Rectal smooth muscle tissue (tissue), 1 donor: Measurements from ENCODE around the gene SMARCB1.

ENCODE experiments used
- H3K27ac ChIP-seq: one replicate; pipeline ENCODE4 v1.7.0; 2013; ENCODE audit warnings: low read depth, low read length, inconsistent platforms
- H3K27me3 ChIP-seq: one replicate; pipeline ENCODE4 v1.7.0; 2013; ENCODE audit warnings: low read length; ENCODE audit not compliant: control insufficient read depth, insufficient read depth
- H3K36me3 ChIP-seq: one replicate; pipeline ENCODE4 v1.7.0; 2013; ENCODE audit warnings: low read length; ENCODE audit not compliant: control insufficient read depth, insufficient read depth
- H3K4me1 ChIP-seq: one replicate; pipeline ENCODE4 v1.7.0; 2013; ENCODE audit warnings: low read length; ENCODE audit not compliant: control insufficient read depth, insufficient read depth
- H3K4me3 ChIP-seq: one replicate; pipeline ENCODE4 v1.7.0; 2013; ENCODE audit warnings: low read length
- H3K9ac ChIP-seq: one replicate; pipeline ENCODE4 v1.7.0; 2013; ENCODE audit warnings: low read length

The SMARCB1 gene

DNA sequence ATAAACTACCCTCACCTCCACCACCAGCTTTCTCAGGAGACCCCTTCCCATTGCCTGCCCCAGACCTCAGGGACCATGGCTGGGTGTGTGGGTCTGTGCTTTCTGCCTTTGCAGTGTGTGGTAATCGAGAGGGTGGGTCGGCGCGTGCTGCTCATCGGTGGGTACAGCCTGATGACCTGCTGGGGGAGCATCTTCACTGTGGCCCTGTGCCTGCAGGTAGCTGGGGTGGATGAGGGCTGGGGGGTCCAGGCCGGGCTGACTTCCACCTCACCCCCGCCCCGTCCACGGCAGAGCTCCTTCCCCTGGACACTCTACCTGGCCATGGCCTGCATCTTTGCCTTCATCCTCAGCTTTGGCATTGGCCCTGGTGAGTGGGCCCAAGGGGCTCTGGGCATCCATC lies 96.9 kb downstream of the SMARCB1 start:
- Histone ChIP-seq H3K27ac (no peak overlapping the region), H3K9ac (no peak overlapping the region), H3K36me3 (no peaks in the 10 kb centered on the region), H3K4me1 (no peaks in the 10 kb centered on the region), H3K4me3 (no peak overlapping the region), H3K27me3 (no peaks in the 10 kb centered on the region)

DNA sequence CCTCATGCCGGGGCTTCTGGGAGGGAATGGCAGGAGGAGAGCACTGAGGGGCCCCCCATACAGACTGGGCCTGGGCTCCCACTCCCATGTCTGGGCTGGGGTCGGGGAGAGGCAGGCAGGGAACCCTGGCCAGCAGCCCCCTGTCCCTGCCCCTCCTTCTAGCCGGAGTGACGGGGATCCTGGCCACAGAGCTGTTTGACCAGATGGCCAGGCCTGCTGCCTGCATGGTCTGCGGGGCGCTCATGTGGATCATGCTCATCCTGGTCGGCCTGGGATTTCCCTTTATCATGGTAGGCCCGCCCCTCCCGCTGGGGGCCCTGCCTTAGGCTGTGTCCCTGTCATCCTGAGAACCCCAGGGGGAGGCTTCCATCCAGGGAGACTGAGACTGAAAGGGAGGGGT lies 97.4 kb downstream of the SMARCB1 start:
- Histone ChIP-seq H3K27me3 (no peaks in the 10 kb centered on the region), H3K4me1 (no peaks in the 10 kb centered on the region), H3K27ac (no peak overlapping the region), H3K4me3 (no peak overlapping the region), H3K36me3 (no peaks in the 10 kb centered on the region), H3K9ac (no peak overlapping the region)
